ENCODE results near the gene AKIRIN2.
"Not testable (repeated sequence)": the region's sequence is repeated elsewhere in the genome, so short reads cannot be mapped to it uniquely, and the experiment has no call there.

The AKIRIN2 gene

GRCh38 chr6:87718662-87719433 is 16.8 kb upstream of the AKIRIN2 start:
- DNase-seq (ENCODE audit: low read depth in 2 of 2, low spot score in 1 of 2) = no peak

- DNase-seq (ENCODE audit: low read depth in 2 of 2, low spot score in 1 of 2) = no peak
These were observed 15.0 kb upstream of the AKIRIN2 start for GRCh38 chr6:87716928-87717614.

GRCh38 chr6:87714093-87714842 is 12.2 kb upstream of the AKIRIN2 start:
- DNase-seq (ENCODE audit: low read depth in 2 of 2, low spot score in 1 of 2) = no peak

GRCh38 chr6:87712713-87713112 is 10.7 kb upstream of the AKIRIN2 start:
- not testable (repeated sequence) for DNase-seq (ENCODE audit: low read depth in 2 of 2, low spot score in 1 of 2)

- DNase-seq (ENCODE audit: low read depth in 2 of 2, low spot score in 1 of 2) = no peak
These were observed 8.1 kb upstream of the AKIRIN2 start for GRCh38 chr6:87710090-87710489.

- DNase-seq (ENCODE audit: low read depth in 2 of 2, low spot score in 1 of 2) = not testable (repeated sequence)
These were observed 6.8 kb upstream of the AKIRIN2 start for GRCh38 chr6:87708581-87709427.

- DNase-seq (ENCODE audit: low read depth in 2 of 2, low spot score in 1 of 2) = no peak
These were observed 4.3 kb upstream of the AKIRIN2 start for GRCh38 chr6:87706187-87706966.

- no peak for DNase-seq (ENCODE audit: low read depth in 2 of 2, low spot score in 1 of 2)
These were observed 3.1 kb upstream of the AKIRIN2 start for GRCh38 chr6:87705070-87705691.

- not testable (repeated sequence) for DNase-seq (ENCODE audit: low read depth in 2 of 2, low spot score in 1 of 2)
These were observed 1.0 kb upstream of the AKIRIN2 start for GRCh38 chr6:87703039-87703438.

- DNase-seq (ENCODE audit: low read depth in 2 of 2, low spot score in 1 of 2) = no peak
These were observed 534 bp upstream of the AKIRIN2 start for GRCh38 chr6:87702589-87702945.

- no peak for DNase-seq (ENCODE audit: low read depth in 2 of 2, low spot score in 1 of 2)
These were observed 723 bp downstream of the AKIRIN2 start for GRCh38 chr6:87701344-87701675.

GRCh38 chr6:87700397-87701343 is 1.4 kb downstream of the AKIRIN2 start:
- peak in 1 of 2 donors; percentile 12 for DNase-seq (ENCODE audit: low read depth in 2 of 2, low spot score in 1 of 2)

- DNase-seq (ENCODE audit: low read depth in 2 of 2, low spot score in 1 of 2) = no peak
These were observed 2.5 kb downstream of the AKIRIN2 start for GRCh38 chr6:87699576-87699975.

- DNase-seq (ENCODE audit: low read depth in 2 of 2, low spot score in 1 of 2) = no peak
These were observed 3.5 kb downstream of the AKIRIN2 start for GRCh38 chr6:87698547-87699006.

- no peak for DNase-seq (ENCODE audit: low read depth in 2 of 2, low spot score in 1 of 2)
These were observed 4.2 kb downstream of the AKIRIN2 start for GRCh38 chr6:87697581-87698546.

- DNase-seq (ENCODE audit: low read depth in 2 of 2, low spot score in 1 of 2) = not testable (repeated sequence)
These were observed 5.2 kb downstream of the AKIRIN2 start for GRCh38 chr6:87696817-87697216.

GRCh38 chr6:87692086-87692485 is 9.9 kb downstream of the AKIRIN2 start:
- no peak for DNase-seq (ENCODE audit: low read depth in 2 of 2, low spot score in 1 of 2)

GRCh38 chr6:87690441-87690840 is 11.6 kb downstream of the AKIRIN2 start:
- no peak for DNase-seq (ENCODE audit: low read depth in 2 of 2, low spot score in 1 of 2)

All from stimulated activated CD8-positive, alpha-beta memory T cell treated with anti-CD3 and anti-CD28 coated beads, Interleukin-4, amount 100 ng/mL, for 4 hours (primary cell).